K562 (cell line): Measurements from ENCODE around the gene RER1. TPM values are rescaled to one million over a fixed set of nuclear protein-coding genes. Genes with fewer than 3 reads are reported as not detected.

Experiments used
- ARHGAP35 ChIP-seq: fragments of 450-650 bp; IDR thresholded peaks from 2 replicates; pipeline ENCODE4 v1.6.1; 2018; ENCODE audit not compliant: partially characterized antibody
- C11orf30 ChIP-seq: fragments of 450-650 bp; IDR thresholded peaks from 2 replicates; pipeline ENCODE4 v1.6.1; 2016; ENCODE audit warnings: low read depth, mild to moderate bottlenecking
- MGA ChIP-seq: fragments of 450-650 bp; IDR thresholded peaks from 2 replicates; pipeline ENCODE4 v1.6.1; 2016; ENCODE audit warnings: mild to moderate bottlenecking, moderate library complexity
- NCOR1 ChIP-seq: fragments of 450-650 bp; IDR thresholded peaks from 2 replicates; pipeline ENCODE4 v1.6.1; 2016; ENCODE audit warnings: mild to moderate bottlenecking, moderate library complexity
- NONO ChIP-seq, 2 experiments: fragments of 200-400 bp in 1 of 2; fragments of 450-650 bp in 1 of 2; formaldehyde crosslinking in 1 of 2; IDR thresholded peaks; 2 replicates each; pipeline ENCODE4 v1.6.1; 2017; ENCODE audit warnings: low read depth in 2 of 2, mild to moderate bottlenecking in 2 of 2, moderate library complexity in 2 of 2, low read length in 1 of 2
- NUFIP1 ChIP-seq: fragments of 450-650 bp; IDR thresholded peaks from 2 replicates; pipeline ENCODE4 v1.6.1; 2018; ENCODE audit not compliant: partially characterized antibody
- polyA plus RNA-seq, 8 experiments: library from polyadenylated mRNA; depleted of rRNA in 4 of 8; stranded (reverse) in 5 of 8; unstranded in 3 of 8; fragments of >200 nt; fragmentation: Nextera tagmentation in 2 of 8; fragmentation: Illumina TruSeq in 1 of 8; extraction: Ambion mirVana in 2 of 8; extraction: Trizol in 1 of 8; gene quantifications; 2 replicates each; pipeline versions ENCODE4 v1.2.1 to v1.2.3, GENCODE V29; 2011 to 2014; ENCODE audit warnings: inconsistent platforms in 1 of 8, missing spikeins in 1 of 8
- total RNA-seq, 7 experiments: library from RNA; depleted of rRNA in 6 of 7; stranded (reverse); fragments of >200 nt in 6 of 7; fragmentation: Illumina TruSeq in 2 of 7; extraction: Trizol in 2 of 7; gene quantifications; 2 replicates each; pipeline versions ENCODE4 v1.2.1 to v1.2.3, GENCODE V29; 2011 to 2021; ENCODE audit warnings: low replicate concordance in 1 of 7

RER1 gene
- total and polyA plus RNA-seq, 9 of the 15 experiments (the other 6 are each of a cell fraction or from before 2014, with no cell fraction given) = 19.6 to 354 (median 183) TPM

GRCh38 chr1:2413495-2414296, 22.1 kb downstream of the RER1 start (continued):
- TF ChIP-seq MGA = peak; percentile 91
- TF ChIP-seq NONO (IDR thresholded peaks at IDR 0.05; ENCODE audit: low read depth in 2 of 2, low read length in 1 of 2) = no peak
- no peak for TF ChIP-seq C11orf30
- TF ChIP-seq ARHGAP35 = no peak
- no peak for TF ChIP-seq NUFIP1
- TF ChIP-seq NCOR1 = no peak
